CD4-positive, alpha-beta T cell (primary cell): ENCODE data around the gene SEMA3F. TPM values are rescaled to one million over a fixed set of nuclear protein-coding genes. Genes with fewer than 3 reads are reported as not detected.

Source experiments
- ATAC-seq: fragments of 200-7000 bp; cut with Tn5 transposase; one replicate; pipeline ENCODE4 v1.10.0; 2022; ENCODE audit warnings: mild to moderate bottlenecking; ENCODE audit not compliant: poor library complexity
- CTCF ChIA-PET: fragments of 350-600 bp; sonication (Branson Sonifier 250); formaldehyde crosslinking; loops from one replicate; lab custom pipeline; 2021; ENCODE audit warnings: antibody characterized with exemption, inconsistent platforms; lab: Charles Lee
- POLR2A ChIA-PET: fragments of 350-600 bp; sonication (Branson Sonifier 250); formaldehyde crosslinking; loops from one replicate; lab custom pipeline; 2021; ENCODE audit warnings: antibody characterized with exemption, inconsistent platforms; lab: Charles Lee
- DNase-seq, 14 experiments: peaks; one replicate each; pipeline ENCODE4 v3.0.0-alpha.2; 2013 to 2020; ENCODE audit warnings: mixed read lengths in 2 of 14
- H3K27ac ChIP-seq, 2 donors: one replicate each; pipeline versions ENCODE4 v1.5.1 to v1.7.0; 2013; ENCODE audit warnings: low read length in 2 of 2, low read depth in 1 of 2, mild to moderate bottlenecking in 1 of 2
- H3K27me3 ChIP-seq, 2 experiments: 1 replicate in 1 of 2; 2 replicates in 1 of 2; pipeline versions ENCODE4 v1.6.1 to v1.7.0; 2013; ENCODE audit warnings: low read length in 2 of 2, control low read depth in 1 of 2, mild to moderate bottlenecking in 1 of 2, moderate library complexity in 1 of 2; ENCODE audit not compliant: insufficient read depth in 2 of 2, control insufficient read depth in 1 of 2
- H3K36me3 ChIP-seq: one replicate; pipeline ENCODE4 v1.6.1; 2013; ENCODE audit warnings: low read length, control low read depth; ENCODE audit not compliant: insufficient read depth
- H3K4me1 ChIP-seq: one replicate; pipeline ENCODE4 v1.6.1; 2013; ENCODE audit warnings: low read length, control low read depth; ENCODE audit not compliant: insufficient read depth
- H3K4me3 ChIP-seq: one replicate; pipeline ENCODE4 v1.5.1; 2013; ENCODE audit warnings: mild to moderate bottlenecking, low read length, moderate library complexity
- H3K9me3 ChIP-seq, 2 experiments: 1 replicate in 1 of 2; 2 replicates in 1 of 2; pipeline versions ENCODE4 v1.6.1 to v1.7.0; 2013; ENCODE audit warnings: low read length in 2 of 2, mild to moderate bottlenecking in 2 of 2, control low read depth in 1 of 2, moderate library complexity in 1 of 2; ENCODE audit not compliant: control insufficient read depth in 1 of 2, insufficient read depth in 1 of 2
- H3K27ac Mint-ChIP-seq: one replicate; pipeline ENCODE4 v1.8.0; 2020; ENCODE audit warnings: mixed read lengths
- H3K27me3 Mint-ChIP-seq: one replicate; pipeline ENCODE4 v1.8.0; 2021; ENCODE audit warnings: mixed read lengths
- H3K36me3 Mint-ChIP-seq: one replicate; pipeline ENCODE4 v1.8.0; 2021; ENCODE audit warnings: low read depth, mixed read lengths
- H3K4me1 Mint-ChIP-seq: one replicate; pipeline ENCODE4 v1.8.0; 2021; ENCODE audit warnings: low read depth, mixed read lengths
- H3K4me3 Mint-ChIP-seq: one replicate; pipeline ENCODE4 v1.8.0; 2020; ENCODE audit warnings: mild to moderate bottlenecking, mixed read lengths
- H3K9me3 Mint-ChIP-seq: one replicate; pipeline ENCODE4 v1.8.0; 2020; ENCODE audit warnings: mixed read lengths
- CTCF ChIP-seq: fragments of 200-600 bp; IDR thresholded peaks from one replicate; pipeline ENCODE4 v1.8.0; 2022; ENCODE audit warnings: antibody characterized with exemption, mild to moderate bottlenecking
- intact Hi-C, 2 experiments: fragments of 100-400 bp; cut with DNase I in 1 of 2; cut with micrococcal nuclease in 1 of 2; formaldehyde crosslinking; loops; one replicate each; pipeline versions ENCODE4 v1.15.1 to v1.9.0; 2023 to 2025; cut with DNase I, micrococcal nuclease
- total RNA-seq, 174 experiments: library from RNA in 2 of 174; stranded (reverse) in 2 of 174; gene quantifications; one replicate each; pipeline ENCODE4 v1.2.3 and lab custom pipeline; 2021 to 2026

The SEMA3F gene
- total RNA-seq, 2 experiments from 2014 or later, result 0.22 to 1.1 TPM

GRCh38 chr3:50165910-50166538 lies 10.9 kb downstream of the SEMA3F start:
- CTCF ChIA-PET, result no interaction called here
- no peak for DNase-seq

GRCh38 chr3:50166620-50167019 lies 11.5 kb downstream of the SEMA3F start:
- Histone ChIP-seq H3K4me3 (no peak overlapping the region), H3K27ac (no peak overlapping the region), H3K4me1 (no peaks in the 10 kb centered on the region), H3K36me3 (no peaks in the 10 kb centered on the region), H3K27me3 (no peaks in the 10 kb centered on the region), H3K9me3 (no peaks in the 10 kb centered on the region)
- Mint-ChIP-seq H3K27me3 (no peaks in the 10 kb centered on the region), H3K4me1 (no peaks in the 10 kb centered on the region), H3K4me3 (no peak overlapping the region), H3K36me3 (no peaks in the 10 kb centered on the region), H3K9me3 (no peaks in the 10 kb centered on the region), H3K27ac (no peak overlapping the region)
- no peak for DNase-seq
- ChIA-PET CTCF (no interaction called here), POLR2A (no interaction called here)
- ATAC-seq, result no peak
- intact Hi-C loops, result loop anchor here in 1 of 2 experiments (10.0 kb wide), 1 partner anchor 228 kb away; no protein-coding TSS in a partner anchor
- TF ChIP-seq CTCF, result no peak

More at GRCh38 chr3:50165910-50166538, 10.9 kb downstream of the SEMA3F start:
- no peak for TF ChIP-seq CTCF
- POLR2A ChIA-PET, result no interaction called here
- no peak for ATAC-seq
- no peak overlapping the region for H3K4me3 Mint-ChIP-seq
- Histone ChIP-seq H3K4me1 (no peaks in the 10 kb centered on the region), H3K27me3 (no peaks in the 10 kb centered on the region), H3K9me3 (no peaks in the 10 kb centered on the region), H3K36me3 (no peaks in the 10 kb centered on the region), H3K27ac (no peak overlapping the region), H3K4me3 (no peak overlapping the region)
- no peaks in the 10 kb centered on the region for H3K36me3 Mint-ChIP-seq
- H3K27me3 Mint-ChIP-seq, result no peaks in the 10 kb centered on the region
- no peaks in the 10 kb centered on the region for H3K4me1 Mint-ChIP-seq
- no peak overlapping the region for H3K27ac Mint-ChIP-seq
- intact Hi-C loops, result loop anchor here in 1 of 2 experiments (10.0 kb wide), 1 partner anchor 229 kb away; no protein-coding TSS in a partner anchor
- H3K9me3 Mint-ChIP-seq, result no peaks in the 10 kb centered on the region

- no peaks in the 10 kb centered on the region for H3K36me3 Mint-ChIP-seq
- DNase-seq (no peak), ATAC-seq (no peak)
- no peaks in the 10 kb centered on the region for H3K36me3 ChIP-seq
- H3K4me3 Mint-ChIP-seq, result no peak overlapping the region
- H3K4me1 Mint-ChIP-seq, result no peaks in the 10 kb centered on the region
- no peaks in the 10 kb centered on the region for H3K4me1 ChIP-seq
- ChIA-PET CTCF (no interaction called here), POLR2A (no interaction called here)
- no peak overlapping the region for H3K27ac ChIP-seq
- H3K9me3 Mint-ChIP-seq, result no peaks in the 10 kb centered on the region
- TF ChIP-seq CTCF, result no peak
- H3K27me3 ChIP-seq, result no peaks in the 10 kb centered on the region
- no peaks in the 10 kb centered on the region for H3K27me3 Mint-ChIP-seq
- intact Hi-C loops, result loop anchor here in 1 of 2 experiments (10.0 kb wide), 1 partner anchor 228 kb away; no protein-coding TSS in a partner anchor
- H3K4me3 ChIP-seq, result no peak overlapping the region
- H3K27ac Mint-ChIP-seq, result no peak overlapping the region
- H3K9me3 ChIP-seq, result no peaks in the 10 kb centered on the region
These were observed 12.1 kb downstream of the SEMA3F start for GRCh38 chr3:50167069-50167840.
